Measurements from ENCODE around the gene CES2. TPM values are rescaled to one million over a fixed set of nuclear protein-coding genes. Genes with fewer than 3 reads are reported as not detected.

The CES2 gene
- polyA plus RNA-seq, 2 of the 4 experiments (the other 2 are of a cell fraction): 20.3 to 20.4 TPM

- TF ChIP-seq HES2 (IDR thresholded peaks at IDR 0.05) (no peak), BCL3 (IDR thresholded peaks at IDR 0.05) (no peak), HMGXB4 (CRISPR knock-in tag; IDR thresholded peaks at IDR 0.05; ENCODE audit: borderline replicate concordance) (no peak), MAX (IDR thresholded peaks at IDR 0.05) (no peak)
Observed at GRCh38 chr16:66917741-66918140, 17.6 kb upstream of the CES2 start (continued).

- CTCF ChIA-PET: interaction anchor here (0.5 to 40.8 kb wide), 4 partner anchors 4 to 237 kb away, joined by 4 to 837 read pairs (median 422); partner anchors contain the start of genes CDH16, PDP2 and RRAD
- H3K4me2 ChIP-seq: no peak overlapping the region
- H3K4me1 ChIP-seq: peaks cover 9% of the 10 kb centered on the region; the same call in 1 of the 3 replicates
- POLR2A ChIA-PET: no interaction called here
- TF ChIP-seq SMC3 (IDR thresholded peaks at IDR 0.05) (no peak), KDM1A (IDR thresholded peaks at IDR 0.05; ENCODE audit: low read depth) (no peak), NFE2L2 (conservative IDR thresholded peaks at IDR 0.05; ENCODE audit: low read length) (no peak), REST (IDR thresholded peaks at IDR 0.05) (no peak), ZNF302 (CRISPR knock-in tag; IDR thresholded peaks at IDR 0.05) (no peak), EP300 (IDR thresholded peaks at IDR 0.05) (no peak), TFCP2L1 (CRISPR knock-in tag; IDR thresholded peaks at IDR 0.05) (no peak), MYC (IDR thresholded peaks at IDR 0.05; ENCODE audit: borderline replicate concordance, low read length) (no peak), CBX2 (IDR thresholded peaks at IDR 0.05; ENCODE audit: borderline replicate concordance, low read depth) (no peak), GATA3 (IDR thresholded peaks at IDR 0.05; ENCODE audit: borderline replicate concordance) (no peak), HMGXB4 (CRISPR knock-in tag; IDR thresholded peaks at IDR 0.05; ENCODE audit: borderline replicate concordance) (no peak), SREBF2 (IDR thresholded peaks at IDR 0.05) (no peak), POLR2AphosphoS2 (conservative IDR thresholded peaks at IDR 0.05; ENCODE audit: low read length) (no peak), CEBPB (IDR thresholded peaks at IDR 0.05) (no peak), HES2 (IDR thresholded peaks at IDR 0.05) (no peak), CHD2 (IDR thresholded peaks at IDR 0.05; ENCODE audit: low read length, partially characterized antibody) (no peak), NR3C1 (IDR thresholded peaks at IDR 0.05) (no peak), E2F6 (IDR thresholded peaks at IDR 0.05; ENCODE audit: borderline replicate concordance, low read depth) (no peak)
- 60% methylated on average over 6 of the region's 6 CpGs for WGBS (ENCODE audit: missing lambda C conversion rate)
- H3K27ac ChIP-seq: peak overlapping the region in 1 of 2 experiments; percentile 42; a peak in 1 of 6 replicates
- no peak overlapping the region for H3K4me3 ChIP-seq
- ATAC-seq: no peak
- no peaks in the 10 kb centered on the region for H3K9me3 ChIP-seq
- DNase-seq (ENCODE audit: low read depth in 1 of 2, low spot score in 1 of 2): no peak
- no peak for FAIRE-seq
Observed at GRCh38 chr16:66918355-66918754, 17.0 kb upstream of the CES2 start.
